Measurements from ENCODE around the gene KAT2A. TPM values are rescaled to one million over a fixed set of nuclear protein-coding genes. Genes with fewer than 3 reads are reported as not detected.

The KAT2A gene
- total RNA-seq, 3 donors from 2014 or later (not counting 1 experiment from before 2014, with no cell fraction given), result 29.6 to 32.8 (median 29.9) TPM

DNA sequence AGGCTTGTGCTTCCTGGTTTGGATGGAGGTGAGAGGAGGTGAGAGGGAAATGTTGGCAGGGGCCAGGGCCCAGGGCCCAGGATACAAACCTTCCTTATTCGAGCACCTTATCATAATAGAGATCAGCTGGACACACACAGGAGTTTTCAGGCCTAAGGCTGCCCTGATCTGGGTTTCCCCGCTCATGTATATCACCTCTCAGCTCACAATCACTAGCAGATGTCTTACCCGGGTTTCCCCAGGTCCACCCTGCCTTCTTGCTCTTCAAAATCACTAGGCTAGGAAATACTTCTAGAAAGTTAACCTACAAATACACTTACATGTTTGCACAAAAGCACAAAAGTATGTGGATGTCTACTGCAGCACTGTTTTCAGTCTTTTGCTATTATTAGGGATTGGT is 5.7 kb upstream of the KAT2A start:
- Histone ChIP-seq H3K4me3 (ENCODE audit: low read length) (no peak overlapping the region), H3K27ac (ENCODE audit: low read length) (no peak overlapping the region), H3K27me3 (ENCODE audit: control insufficient read depth, insufficient read depth, low read length) (no peaks in the 10 kb centered on the region), H3K36me3 (ENCODE audit: control insufficient read depth, insufficient read depth, low read length) (peaks cover 61% of the 10 kb centered on the region), H3K9me3 (ENCODE audit: control insufficient read depth, insufficient read depth, low read length) (no peaks in the 10 kb centered on the region), H3K4me1 (ENCODE audit: control insufficient read depth, insufficient read depth, low read length) (peaks cover 6% of the 10 kb centered on the region)
- TF ChIP-seq CTCF (IDR thresholded peaks at IDR 0.05), result no peak
- ATAC-seq, result no peak
- peaks cover 7% of the 10 kb centered on the region for H3K36me3 Mint-ChIP-seq
- H3K9me3 Mint-ChIP-seq, result no peaks in the 10 kb centered on the region
- no peak for DNase-seq
- intact Hi-C loops (cut with micrococcal nuclease), result no loop called here
- no peak overlapping the region for H3K27ac Mint-ChIP-seq
- H3K4me1 Mint-ChIP-seq, result peaks cover 14 to 19% of the 10 kb centered on the region in 2 donors
- 78% methylated on average over 3 of the region's 3 CpGs for WGBS (ENCODE audit: insufficient coverage)
- H3K4me3 Mint-ChIP-seq, result no peak overlapping the region
- no peaks in the 10 kb centered on the region for H3K27me3 Mint-ChIP-seq (ENCODE audit: low read depth in 2 of 2)

DNA sequence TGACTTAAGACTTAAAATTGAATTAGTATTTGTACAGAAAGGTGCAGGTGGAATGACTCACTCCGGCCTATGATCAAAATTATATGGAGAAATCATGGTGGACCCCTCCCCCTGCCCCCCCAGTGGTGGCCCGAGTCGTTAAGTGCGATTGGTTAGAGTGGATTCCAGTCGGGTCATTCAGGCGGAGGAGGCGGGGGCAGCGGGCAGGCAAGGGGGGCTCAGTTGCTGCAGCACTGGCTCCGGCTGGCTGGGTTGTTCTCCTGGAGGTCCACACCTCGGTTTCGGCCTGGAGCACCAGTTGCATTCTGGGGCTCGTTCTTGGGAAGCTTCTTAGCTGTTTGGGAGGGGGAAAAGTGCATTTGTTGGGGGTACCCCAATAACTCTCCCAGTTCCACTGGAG is 4.4 kb upstream of the KAT2A start:
- peaks cover 11% of the 10 kb centered on the region for H3K4me1 ChIP-seq (ENCODE audit: control insufficient read depth, insufficient read depth, low read length)
- Mint-ChIP-seq H3K9me3 (no peaks in the 10 kb centered on the region), H3K36me3 (peaks cover 7% of the 10 kb centered on the region), H3K4me3 (no peak overlapping the region), H3K27ac (no peak overlapping the region), H3K4me1 (peaks cover 8 to 12% of the 10 kb centered on the region in 2 donors), H3K27me3 (ENCODE audit: low read depth in 2 of 2) (no peaks in the 10 kb centered on the region)
- peaks cover 57% of the 10 kb centered on the region for H3K36me3 ChIP-seq (ENCODE audit: control insufficient read depth, insufficient read depth, low read length)
- no peaks in the 10 kb centered on the region for H3K27me3 ChIP-seq (ENCODE audit: control insufficient read depth, insufficient read depth, low read length)
- H3K9me3 ChIP-seq (ENCODE audit: control insufficient read depth, insufficient read depth, low read length), result no peaks in the 10 kb centered on the region
- no peak for TF ChIP-seq CTCF (IDR thresholded peaks at IDR 0.05)
- ATAC-seq, result no peak
- DNase-seq, result no peak
- no peak overlapping the region for H3K27ac ChIP-seq (ENCODE audit: low read length)
- 95% methylated on average over 12 of the region's 12 CpGs for WGBS (ENCODE audit: insufficient coverage)
- intact Hi-C loops (cut with micrococcal nuclease), result no loop called here
- no peak overlapping the region for H3K4me3 ChIP-seq (ENCODE audit: low read length)

GRCh38 chr17:42124256-42124655 is 3.1 kb upstream of the KAT2A start:
- WGBS (ENCODE audit: insufficient coverage), result 100% methylated on average over 2 of the region's 3 CpGs
- DNase-seq, result no peak
- H3K4me3 Mint-ChIP-seq, result no peak overlapping the region
- H3K4me1 Mint-ChIP-seq, result peaks cover 5 to 16% of the 10 kb centered on the region in 2 donors
- Histone ChIP-seq H3K36me3 (ENCODE audit: control insufficient read depth, insufficient read depth, low read length) (peaks cover 44% of the 10 kb centered on the region), H3K27ac (ENCODE audit: low read length) (no peak overlapping the region), H3K4me3 (ENCODE audit: low read length) (no peak overlapping the region), H3K9me3 (ENCODE audit: control insufficient read depth, insufficient read depth, low read length) (no peaks in the 10 kb centered on the region), H3K4me1 (ENCODE audit: control insufficient read depth, insufficient read depth, low read length) (peaks cover 11% of the 10 kb centered on the region), H3K27me3 (ENCODE audit: control insufficient read depth, insufficient read depth, low read length) (no peaks in the 10 kb centered on the region)
- H3K9me3 Mint-ChIP-seq, result no peaks in the 10 kb centered on the region
- intact Hi-C loops (cut with micrococcal nuclease), result no loop called here
- no peak for ATAC-seq
- peak overlapping the region; percentile 4 to 35 for H3K27ac Mint-ChIP-seq
- TF ChIP-seq CTCF (IDR thresholded peaks at IDR 0.05), result no peak
- peaks cover 7% of the 10 kb centered on the region for H3K36me3 Mint-ChIP-seq
- H3K27me3 Mint-ChIP-seq (ENCODE audit: low read depth in 2 of 2), result no peaks in the 10 kb centered on the region
